ELF-1 (cell line): ENCODE data around the gene OLFML2B.
"Not testable (repeated sequence)": the region's sequence is repeated elsewhere in the genome, so short reads cannot be mapped to it uniquely, and the experiment has no call there.

Experiments used
- DNase-seq: peaks from one replicate; pipeline ENCODE4 v3.0.0-alpha.2; 2016; ENCODE audit warnings: low read depth, low spot score

Gene OLFML2B

DNA sequence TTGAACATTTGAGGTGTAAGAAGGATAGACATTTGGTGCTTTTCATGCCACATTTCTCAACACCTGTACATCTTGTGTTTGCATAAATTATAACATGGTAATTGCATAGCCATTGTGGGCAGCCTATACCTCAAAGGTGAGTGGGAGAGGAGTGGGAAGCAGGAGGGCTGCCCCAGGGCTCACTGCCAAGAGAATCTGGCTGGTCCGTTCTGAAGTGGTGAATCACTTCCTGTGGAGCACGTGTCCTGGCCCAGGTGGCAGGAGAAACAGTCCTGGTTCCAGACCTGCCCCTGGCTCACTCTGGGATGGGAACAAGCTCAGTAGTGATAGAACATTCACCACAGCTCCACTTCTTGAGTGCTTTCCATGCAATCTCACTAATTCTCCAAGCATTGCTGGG is 11.6 kb upstream of the OLFML2B start:
- no peak for DNase-seq

GRCh38 chr1:162033428-162033827 is 9.8 kb upstream of the OLFML2B start:
- no peak for DNase-seq

- DNase-seq, result no peak
Observed at GRCh38 chr1:162030759-162031280, 7.2 kb upstream of the OLFML2B start.

GRCh38 chr1:162029157-162029556 is 5.5 kb upstream of the OLFML2B start:
- no peak for DNase-seq

GRCh38 chr1:162028726-162029125 is 5.1 kb upstream of the OLFML2B start:
- DNase-seq, result no peak

DNA sequence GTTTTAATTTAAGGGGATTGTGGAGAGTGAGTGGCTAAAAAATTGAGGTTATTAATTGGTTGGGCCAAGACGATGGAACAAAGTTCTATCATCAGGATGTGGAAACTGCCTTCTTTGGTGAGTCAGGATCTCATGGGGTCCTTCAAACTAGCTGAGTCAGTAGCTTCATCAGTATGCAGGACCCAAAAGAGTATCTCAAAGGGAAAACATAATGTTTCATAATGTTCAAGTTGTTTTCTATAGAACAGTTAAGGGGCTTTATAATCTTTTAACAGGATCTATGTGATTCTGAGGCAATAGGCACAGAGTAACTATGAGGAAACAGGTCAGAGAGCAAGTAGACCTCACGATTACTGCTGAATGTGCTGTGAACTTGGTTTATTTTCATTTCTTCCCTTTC is 3.2 kb upstream of the OLFML2B start:
- DNase-seq, result no peak

DNA sequence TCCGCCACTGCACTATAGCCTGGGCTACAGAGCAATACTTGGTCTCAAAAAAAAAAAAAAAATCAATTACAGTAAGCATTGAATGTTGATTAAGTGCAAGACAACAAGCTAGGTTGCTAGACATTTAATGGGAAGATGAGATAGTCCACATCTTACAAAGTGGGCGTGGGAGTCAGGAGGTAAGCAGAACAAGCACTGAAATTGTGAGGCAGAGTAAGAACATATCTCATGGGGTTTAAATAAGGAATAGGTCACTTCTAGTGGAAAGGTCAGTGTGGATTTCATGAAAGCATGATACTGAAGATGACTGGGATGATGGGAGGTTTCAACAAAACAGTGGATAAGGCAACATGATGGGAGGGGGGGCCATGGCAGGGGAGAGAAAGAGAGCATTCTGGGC is 1.9 kb upstream of the OLFML2B start:
- no peak for DNase-seq

DNA sequence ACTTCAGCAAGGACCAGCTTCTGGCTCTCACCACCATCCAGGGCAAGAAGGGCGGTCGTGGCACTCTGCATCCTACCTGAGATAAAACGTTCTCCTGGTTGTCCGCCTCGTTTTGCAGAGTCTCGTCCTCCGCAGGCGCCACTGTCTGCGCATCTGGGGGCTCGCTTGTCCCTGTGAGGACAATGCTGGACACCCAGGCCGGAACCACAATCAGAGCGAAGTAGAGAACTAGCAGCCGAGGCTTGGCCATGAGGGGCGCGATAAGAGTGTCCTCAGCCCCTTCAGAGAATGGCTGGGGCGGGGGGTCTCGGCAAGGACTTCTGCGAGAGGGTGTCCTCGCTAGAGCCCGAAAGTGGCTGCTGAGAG is 505 bp downstream of the OLFML2B start:
- no peak for DNase-seq

DNA sequence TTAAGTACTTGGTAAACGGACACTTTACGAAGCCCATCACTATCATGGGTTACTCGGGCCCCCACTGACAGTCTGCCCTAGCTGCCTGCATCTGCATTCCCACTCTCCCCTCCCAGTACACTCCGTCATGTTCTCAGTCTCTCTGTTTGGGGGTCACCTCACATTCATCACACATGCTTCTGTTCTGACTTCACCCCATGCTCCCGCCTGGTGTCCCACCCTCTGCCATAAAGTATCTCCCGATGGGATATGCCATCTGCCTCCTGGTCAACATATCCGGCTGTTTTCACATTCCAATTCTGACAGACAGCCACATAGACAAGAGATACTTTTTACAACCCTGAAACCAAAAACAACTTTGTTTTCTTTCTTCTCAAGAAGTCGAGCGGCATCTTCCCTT is 1.0 kb downstream of the OLFML2B start:
- DNase-seq, result no peak

DNA sequence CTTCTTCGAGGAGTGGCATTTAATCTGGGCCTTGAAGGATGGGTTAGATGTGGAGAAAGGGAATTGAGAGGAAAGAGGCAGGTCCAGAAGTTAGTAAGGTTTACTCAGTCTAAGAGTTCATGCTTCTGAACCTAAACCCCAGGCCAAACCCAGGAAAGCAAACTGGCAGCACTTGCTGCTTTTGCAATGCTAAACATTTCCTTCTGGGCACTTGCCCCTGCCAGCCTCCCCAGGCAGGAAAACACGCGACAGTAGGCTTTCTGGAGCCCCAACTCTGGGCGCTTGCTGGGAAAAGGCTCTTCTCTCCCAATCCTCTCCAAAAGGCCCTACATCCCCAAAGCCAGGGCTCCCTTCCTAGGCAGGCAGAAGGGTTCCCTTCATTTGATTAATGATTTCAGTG is 2.5 kb downstream of the OLFML2B start:
- DNase-seq, result no peak

GRCh38 chr1:162020150-162020549 is 3.5 kb downstream of the OLFML2B start:
- no peak for DNase-seq

DNA sequence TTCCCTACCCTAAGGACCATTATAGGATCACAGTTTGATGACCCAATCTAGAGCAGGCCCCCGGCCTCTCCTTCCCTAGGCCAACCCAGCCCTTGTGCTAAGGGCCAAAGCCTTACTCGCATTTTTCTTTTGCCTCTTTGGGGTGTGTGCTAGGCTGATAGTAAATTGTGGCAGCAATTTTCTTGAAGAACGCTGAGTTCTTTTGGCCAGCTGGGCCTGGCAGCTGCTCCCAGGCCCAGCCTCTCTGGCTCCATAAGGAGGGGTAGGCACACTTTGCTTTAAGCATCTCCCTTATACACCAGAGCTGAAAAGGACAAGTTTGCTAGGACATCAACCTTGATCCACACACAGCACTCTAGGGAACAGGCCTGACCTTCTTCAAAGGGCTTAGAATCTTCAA is 4.2 kb downstream of the OLFML2B start:
- no peak for DNase-seq

GRCh38 chr1:162019006-162019405 is 4.7 kb downstream of the OLFML2B start:
- DNase-seq, result no peak

GRCh38 chr1:162018418-162018817 is 5.3 kb downstream of the OLFML2B start:
- DNase-seq, result no peak

GRCh38 chr1:162017791-162018190 is 5.9 kb downstream of the OLFML2B start:
- not testable (repeated sequence) for DNase-seq

- no peak for DNase-seq
Observed at GRCh38 chr1:162016631-162017030, 7.0 kb downstream of the OLFML2B start.

DNA sequence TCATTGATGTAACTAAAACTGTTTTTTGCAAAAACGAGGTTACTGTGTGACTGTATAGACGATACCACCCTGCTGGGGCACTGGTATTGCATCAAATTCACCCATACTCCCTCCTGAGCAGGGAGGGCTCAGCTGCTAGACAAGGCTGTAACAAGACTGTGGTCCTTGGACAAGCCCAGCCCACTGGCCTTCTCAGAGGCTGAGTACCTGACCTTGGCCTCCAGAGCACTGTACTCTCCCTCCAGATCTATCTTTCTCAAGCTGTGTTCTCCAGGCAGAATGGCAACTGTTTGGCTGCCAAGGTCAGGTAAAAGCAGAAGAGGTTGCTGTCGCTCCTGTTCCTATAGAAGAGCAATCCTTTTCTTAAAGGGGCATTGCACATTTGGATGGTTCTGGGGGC is 8.5 kb downstream of the OLFML2B start:
- DNase-seq, result no peak

- no peak for DNase-seq
Observed at GRCh38 chr1:162014202-162014601, 9.5 kb downstream of the OLFML2B start.

DNA sequence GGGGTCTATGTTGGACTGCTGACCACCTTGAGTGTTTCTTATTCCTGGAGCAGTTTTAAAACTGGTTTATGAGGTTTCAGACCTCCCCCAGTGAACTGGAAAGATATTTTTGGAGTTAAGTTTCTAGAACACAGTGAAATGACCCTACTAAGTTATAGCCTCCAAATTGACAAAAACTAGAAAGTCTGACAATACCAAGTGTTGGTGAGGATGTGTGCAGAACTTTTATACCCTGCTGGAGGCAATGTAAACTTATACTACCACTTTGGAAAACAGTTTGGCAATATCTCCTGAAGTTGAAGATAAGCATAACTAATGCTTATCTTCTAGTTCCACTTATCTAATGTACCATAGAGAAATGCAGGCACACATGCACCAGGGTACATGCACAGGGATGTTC is 10.4 kb downstream of the OLFML2B start:
- no peak for DNase-seq

DNA sequence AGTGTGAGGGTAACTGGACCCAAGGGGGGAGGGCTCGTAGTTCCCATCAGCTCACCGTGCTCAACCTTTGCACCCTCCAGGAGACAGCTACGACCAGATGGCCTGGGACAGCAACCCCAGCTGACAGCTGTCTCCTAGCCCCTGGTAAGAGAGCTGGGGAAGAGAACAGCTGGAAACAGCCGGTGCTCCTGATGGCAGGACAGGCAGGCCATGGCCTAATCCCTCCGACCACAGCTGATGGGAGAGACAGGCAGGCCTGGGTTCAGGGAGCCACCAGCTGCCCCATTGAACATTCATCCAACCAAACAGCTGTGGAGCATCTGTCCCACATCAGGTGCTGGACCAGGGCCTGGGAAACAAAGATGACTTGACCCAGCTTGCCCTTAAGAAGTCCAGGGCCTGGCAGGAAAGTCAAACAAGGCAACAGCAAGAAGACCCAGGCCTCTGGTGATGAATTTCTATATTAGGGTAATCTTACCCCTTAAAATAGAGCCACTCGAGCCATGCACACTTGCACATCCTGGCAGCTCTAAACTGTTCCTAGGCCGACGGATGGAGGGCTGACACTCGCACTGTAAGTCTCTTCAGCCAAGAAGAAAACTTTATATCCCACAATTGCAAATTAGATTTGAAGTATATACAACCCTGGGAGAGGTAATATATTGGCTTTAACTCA is 12.2 kb downstream of the OLFML2B start:
- DNase-seq, result no peak

GRCh38 chr1:162010175-162010506 is 13.5 kb downstream of the OLFML2B start:
- DNase-seq, result no peak

DNA sequence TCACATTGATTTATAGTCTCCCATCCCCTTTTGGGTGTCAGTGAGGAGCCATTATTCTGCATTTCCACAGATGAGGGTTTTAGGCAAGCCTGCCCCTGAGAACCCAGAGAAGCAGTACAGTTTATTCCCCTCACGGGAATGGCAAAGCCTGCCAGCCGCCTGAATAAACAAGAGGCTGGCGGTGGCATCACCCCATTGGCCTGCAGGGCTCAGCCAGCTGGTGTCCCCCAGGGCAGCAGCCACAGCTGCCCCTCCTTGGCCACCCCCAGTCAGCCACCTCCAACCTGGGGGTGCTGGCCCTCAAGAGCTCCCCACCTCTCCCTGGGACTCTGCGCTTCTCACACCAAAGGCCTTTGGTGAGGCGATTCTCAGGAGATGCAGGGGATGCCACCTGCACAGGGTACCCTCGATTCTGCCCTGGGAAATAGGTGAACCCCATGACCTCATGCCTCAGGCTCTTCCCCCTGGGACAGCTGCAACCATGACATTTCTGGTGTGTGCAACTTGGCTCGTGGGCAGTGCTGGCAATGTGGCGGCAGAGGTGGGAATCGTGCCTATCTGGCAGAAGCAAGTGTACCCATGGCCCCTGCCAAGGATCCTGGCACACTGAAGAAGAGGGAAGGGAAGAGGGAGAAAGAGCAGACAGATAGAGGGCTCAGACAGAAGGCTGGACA is 14.0 kb downstream of the OLFML2B start:
- DNase-seq, result no peak

- DNase-seq, result no peak
Observed at GRCh38 chr1:162008799-162009198, 14.9 kb downstream of the OLFML2B start.

DNA sequence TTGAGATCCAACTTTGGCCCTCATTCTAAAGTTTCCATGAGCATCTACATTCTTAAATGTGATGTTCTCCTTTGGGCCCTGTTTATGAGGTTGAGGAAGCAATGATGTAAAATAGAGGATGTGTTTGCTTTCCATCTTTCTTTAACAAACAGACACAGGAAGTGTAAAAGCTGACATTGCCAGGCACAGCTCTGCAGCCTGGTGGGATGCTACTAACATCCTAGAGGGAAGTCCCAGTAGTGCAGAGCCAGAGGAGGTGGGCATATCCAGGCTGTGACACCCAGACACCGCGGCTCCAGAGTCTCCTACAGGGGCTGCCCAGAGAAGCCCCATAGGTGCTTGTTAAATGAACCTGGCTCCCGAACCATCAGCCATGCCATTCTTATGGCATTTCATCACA is 16.2 kb downstream of the OLFML2B start:
- DNase-seq, result no peak
